GM19351 (cell line): ENCODE results near the gene FHDC1.

Source experiments
- ATAC-seq: cut with Tn5 transposase; IDR thresholded peaks from one replicate; pipeline ENCODE4 v1.9.1; 2021; ENCODE audit warnings: mild to moderate bottlenecking, moderate library complexity; ENCODE audit not compliant: unreplicated experiment

FHDC1 gene

GRCh38 chr4:153002110-153002509 lies 66.0 kb downstream of the FHDC1 start:
- ATAC-seq = no peak

- no peak for ATAC-seq
These were observed 68.1 kb downstream of the FHDC1 start for GRCh38 chr4:153004081-153004850.

- no peak for ATAC-seq
These were observed 69.8 kb downstream of the FHDC1 start for GRCh38 chr4:153005899-153006381.

GRCh38 chr4:153008578-153009199 lies 72.6 kb downstream of the FHDC1 start:
- ATAC-seq = peak; percentile 74

- ATAC-seq = no peak
These were observed 74.0 kb downstream of the FHDC1 start for GRCh38 chr4:153010146-153010545.

GRCh38 chr4:153013202-153013977 lies 77.3 kb downstream of the FHDC1 start:
- ATAC-seq = no peak

- no peak for ATAC-seq
These were observed 78.3 kb downstream of the FHDC1 start for GRCh38 chr4:153014460-153014859.

- no peak for ATAC-seq
These were observed 80.5 kb downstream of the FHDC1 start for GRCh38 chr4:153016592-153016991.

GRCh38 chr4:153018031-153018430 lies 81.9 kb downstream of the FHDC1 start:
- ATAC-seq = no peak

GRCh38 chr4:153018684-153019083 lies 82.6 kb downstream of the FHDC1 start:
- no peak for ATAC-seq

- no peak for ATAC-seq
These were observed 83.8 kb downstream of the FHDC1 start for GRCh38 chr4:153019906-153020305.

- ATAC-seq = no peak
These were observed 84.3 kb downstream of the FHDC1 start for GRCh38 chr4:153020457-153020856.

GRCh38 chr4:153021276-153021675 lies 85.2 kb downstream of the FHDC1 start:
- ATAC-seq = no peak

- ATAC-seq = no peak
These were observed 86.2 kb downstream of the FHDC1 start for GRCh38 chr4:153022241-153022715.

- ATAC-seq = no peak
These were observed 87.0 kb downstream of the FHDC1 start for GRCh38 chr4:153023139-153023538.

- no peak for ATAC-seq
These were observed 87.7 kb downstream of the FHDC1 start for GRCh38 chr4:153023692-153024394.

- no peak for ATAC-seq
These were observed 88.3 kb downstream of the FHDC1 start for GRCh38 chr4:153024466-153024865.

GRCh38 chr4:153025406-153025805 lies 89.3 kb downstream of the FHDC1 start:
- no peak for ATAC-seq

GRCh38 chr4:153026591-153027346 lies 90.6 kb downstream of the FHDC1 start:
- no peak for ATAC-seq

GRCh38 chr4:153027866-153028265 lies 91.7 kb downstream of the FHDC1 start:
- ATAC-seq = no peak
